H1 (cell line): ENCODE results near the gene NEURL2. TPM values are rescaled to one million over a fixed set of nuclear protein-coding genes. Genes with fewer than 3 reads are reported as not detected.

Source experiments
- CTCF ChIA-PET: fragments of 300-600 bp; sonication (Branson Sonifier 250); formaldehyde crosslinking; loops from one replicate; lab custom pipeline; 2021; ENCODE audit not compliant: partially characterized antibody; lab: Charles Lee
- POLR2A ChIA-PET: fragments of 300-600 bp; sonication (Branson Sonifier 250); formaldehyde crosslinking; loops from one replicate; lab custom pipeline; 2021; ENCODE audit warnings: inconsistent platforms; ENCODE audit not compliant: partially characterized antibody; lab: Charles Lee
- DNase-seq, 2 experiments: peaks; one replicate each; pipeline versions ENCODE4 v3.0.0 to v3.0.0-alpha.2; 2010 to 2022; ENCODE audit warnings: low spot score in 2 of 2, low read depth in 1 of 2, mixed read lengths in 1 of 2
- FAIRE-seq: peaks from 2 replicates; lab custom pipeline; 2011; peaks lifted over from hg19 to GRCh38; lab: Jason Lieb, UNC
- H2AFZ ChIP-seq: 2 replicates; pipeline ENCODE4 v1.8.1; 2012; ENCODE audit warnings: low read length, inconsistent platforms
- H2AK5ac ChIP-seq: 2 replicates; pipeline ENCODE4 v1.6.1; 2013; ENCODE audit warnings: low read depth, low read length
- H2BK120ac ChIP-seq: replicated peaks from 2 replicates; pipeline ENCODE3; 2013; ENCODE audit warnings: low read depth, low read length, inconsistent platforms
- H2BK12ac ChIP-seq: 2 replicates; pipeline ENCODE4 v1.6.1; 2013; ENCODE audit warnings: low read depth, low read length
- H2BK15ac ChIP-seq: 2 replicates; pipeline ENCODE4 v1.6.1; 2013; ENCODE audit warnings: low read length
- H2BK20ac ChIP-seq: 2 replicates; pipeline ENCODE4 v1.6.1; 2013; ENCODE audit warnings: low read length
- H2BK5ac ChIP-seq: 2 replicates; pipeline ENCODE4 v1.6.1; 2013; ENCODE audit warnings: low read depth, low read length
- H3K14ac ChIP-seq: 2 replicates; pipeline ENCODE4 v1.6.1; 2013; ENCODE audit warnings: inconsistent platforms; ENCODE audit not compliant: insufficient read length
- H3K18ac ChIP-seq: 2 replicates; pipeline ENCODE4 v1.6.1; 2013; ENCODE audit warnings: low read length; ENCODE audit errors: extremely low read depth
- H3K23ac ChIP-seq: 2 replicates; pipeline ENCODE4 v1.6.1; 2013; ENCODE audit warnings: inconsistent platforms; ENCODE audit not compliant: insufficient read length
- H3K23me2 ChIP-seq: 2 replicates; pipeline ENCODE4 v1.6.1; 2013; ENCODE audit warnings: low read depth, low read length
- H3K27ac ChIP-seq: 2 replicates; pipeline ENCODE4 v1.6.1; 2011; ENCODE audit warnings: low read depth, low read length, inconsistent platforms
- H3K27me3 ChIP-seq, 4 experiments: replicated peaks in 1 of 4; 1 replicate in 1 of 4; 2 replicates in 3 of 4; pipeline versions ENCODE4 v1.6.1 to v1.8.1; 2011 to 2013; ENCODE audit warnings: low read length in 3 of 4, mild to moderate bottlenecking in 3 of 4, inconsistent platforms in 2 of 4, mixed read lengths in 2 of 4, moderate library complexity in 1 of 4; ENCODE audit not compliant: control insufficient read depth in 3 of 4, insufficient read depth in 3 of 4; ENCODE audit errors: extremely low read depth in 1 of 4
- H3K36me3 ChIP-seq, 4 experiments: 2 replicates each; pipeline versions ENCODE4 v1.6.1 to v1.8.1; 2011 to 2013; ENCODE audit warnings: mild to moderate bottlenecking in 4 of 4, low read length in 3 of 4, moderate library complexity in 2 of 4, control low read depth in 1 of 4, inconsistent platforms in 1 of 4; ENCODE audit not compliant: insufficient read depth in 4 of 4, control insufficient read depth in 2 of 4
- H3K4ac ChIP-seq: replicated peaks from 2 replicates; pipeline ENCODE3; 2013; ENCODE audit warnings: low read length, low read depth, mixed read lengths, inconsistent platforms; ENCODE audit not compliant: insufficient read length
- H3K4me1 ChIP-seq, 4 experiments: replicated peaks in 1 of 4; 1 replicate in 1 of 4; 2 replicates in 3 of 4; pipeline versions ENCODE4 v1.6.1 to v1.8.1; 2011 to 2013; ENCODE audit warnings: low read length in 3 of 4, inconsistent platforms in 2 of 4, mixed read lengths in 1 of 4; ENCODE audit not compliant: insufficient read depth in 4 of 4, control insufficient read depth in 3 of 4
- H3K4me2 ChIP-seq, 2 experiments: 2 replicates each; pipeline versions ENCODE4 v1.6.1 to v1.8.1; 2011 to 2013; ENCODE audit warnings: low read depth in 2 of 2, low read length in 2 of 2, control low read depth in 1 of 2, inconsistent platforms in 1 of 2, mild to moderate bottlenecking in 1 of 2; ENCODE audit not compliant: insufficient read depth in 1 of 2
- H3K4me3 ChIP-seq, 4 experiments: fragments of 200-600, 300-600 bp in 1 of 4; sonication (generic), shearing (Covaris generic), sonication (Bioruptor Twin) in 1 of 4; 2 replicates each; pipeline versions ENCODE4 v1.5.1 to v1.8.1; 2011 to 2016; ENCODE audit warnings: low read length in 4 of 4, low read depth in 3 of 4, control low read depth in 2 of 4, inconsistent platforms in 2 of 4, mild to moderate bottlenecking in 2 of 4, mixed read lengths in 1 of 4, moderate library complexity in 1 of 4; ENCODE audit not compliant: insufficient read depth in 2 of 4; ENCODE audit errors: extremely low read depth in 1 of 4
- H3K56ac ChIP-seq: replicated peaks from 2 replicates; pipeline ENCODE3; 2013; ENCODE audit warnings: low read depth, mild to moderate bottlenecking, mixed read lengths, low read length, inconsistent platforms; ENCODE audit not compliant: insufficient read length
- H3K79me1 ChIP-seq: 2 replicates; pipeline ENCODE4 v1.6.1; 2013; ENCODE audit warnings: low read depth, low read length, control low read depth
- H3K79me2 ChIP-seq, 2 experiments: 2 replicates each; pipeline versions ENCODE4 v1.6.1 to v1.8.1; 2012 to 2013; ENCODE audit warnings: low read length in 2 of 2, mild to moderate bottlenecking in 2 of 2, inconsistent platforms in 1 of 2; ENCODE audit not compliant: insufficient read depth in 2 of 2, control insufficient read depth in 1 of 2
- H3K9ac ChIP-seq, 4 experiments: replicated peaks in 1 of 4; 1 replicate in 1 of 4; 2 replicates in 3 of 4; pipeline versions ENCODE4 v1.6.1 to v1.8.1; 2011 to 2013; ENCODE audit warnings: low read depth in 3 of 4, low read length in 3 of 4, control low read depth in 2 of 4, mild to moderate bottlenecking in 2 of 4, moderate library complexity in 2 of 4, inconsistent platforms in 1 of 4; ENCODE audit errors: extremely low read depth in 1 of 4
- H3K9me3 ChIP-seq, 2 experiments: 2 replicates each; pipeline versions ENCODE4 v1.6.1 to v1.8.1; 2012 to 2013; ENCODE audit warnings: mild to moderate bottlenecking in 2 of 2, moderate library complexity in 2 of 2, control low read depth in 1 of 2, inconsistent platforms in 1 of 2, low read depth in 1 of 2, low read length in 1 of 2, mixed read lengths in 1 of 2; ENCODE audit not compliant: insufficient read depth in 2 of 2
- H4K20me1 ChIP-seq, 2 experiments: replicated peaks in 1 of 2; 2 replicates each; pipeline versions ENCODE3 to v1.8.1; 2011 to 2013; ENCODE audit warnings: inconsistent platforms in 2 of 2, low read length in 2 of 2, mild to moderate bottlenecking in 1 of 2; ENCODE audit not compliant: insufficient read depth in 2 of 2, control insufficient read depth in 1 of 2
- H4K5ac ChIP-seq: 2 replicates; pipeline ENCODE4 v1.6.1; 2013; ENCODE audit warnings: low read length, low read depth, mixed read lengths, inconsistent platforms; ENCODE audit not compliant: insufficient read length
- H4K8ac ChIP-seq: 2 replicates; pipeline ENCODE4 v1.8.0; 2013; ENCODE audit warnings: mild to moderate bottlenecking, moderate library complexity, low read length, inconsistent platforms; ENCODE audit not compliant: insufficient read depth; ENCODE audit errors: extremely low read depth
- H4K91ac ChIP-seq: replicated peaks from 2 replicates; pipeline ENCODE3; 2013; ENCODE audit warnings: low read length, mixed read lengths, inconsistent platforms; ENCODE audit not compliant: insufficient read length
- ASH2L ChIP-seq: fragments of 200-600, 300-600 bp; sonication (generic); IDR thresholded peaks from one replicate; pipeline ENCODE4 v1.7.1; 2017; ENCODE audit warnings: low read length
- BCL11A ChIP-seq, 2 experiments: IDR thresholded peaks; one replicate each; pipeline ENCODE4 v1.6.1; 2011; ENCODE audit warnings: low read depth in 2 of 2, low read length in 2 of 2, mild to moderate bottlenecking in 2 of 2
- CBX8 ChIP-seq: fragments of 300-800, 300-1000 bp; sonication (generic); IDR thresholded peaks from 2 replicates; pipeline ENCODE4 v1.7.1; 2016; ENCODE audit warnings: low read depth, low read length, borderline replicate concordance
- EGR1 ChIP-seq: IDR thresholded peaks from 2 replicates; pipeline ENCODE4 v1.6.1; 2011; ENCODE audit warnings: low read depth, low read length, borderline replicate concordance
- FOSL1 ChIP-seq: IDR thresholded peaks from 2 replicates; pipeline ENCODE4 v1.6.1; 2011; ENCODE audit warnings: mild to moderate bottlenecking, low read depth, low read length, moderate library complexity; ENCODE audit not compliant: insufficient read depth
- GTF2F1 ChIP-seq: IDR thresholded peaks from 2 replicates; pipeline ENCODE4 v1.6.1; 2012; ENCODE audit warnings: low read depth, low read length, improper control_type of control experiment, borderline replicate concordance
- HDAC6 ChIP-seq: IDR thresholded peaks from one replicate; pipeline ENCODE4 v1.7.1; 2012; ENCODE audit warnings: low read depth, mild to moderate bottlenecking, inconsistent platforms, low read length, moderate library complexity
- KDM4A ChIP-seq: IDR thresholded peaks from one replicate; pipeline ENCODE4 v1.7.1; 2012; ENCODE audit warnings: low read depth, mild to moderate bottlenecking, moderate library complexity, low read length, inconsistent platforms; ENCODE audit not compliant: severe bottlenecking
- MAX ChIP-seq: IDR thresholded peaks from 2 replicates; pipeline ENCODE4 v1.6.1; 2012; ENCODE audit warnings: inconsistent platforms
- RNF2 ChIP-seq: fragments of 200-900, 300-1000 bp; sonication (generic); IDR thresholded peaks from 2 replicates; pipeline ENCODE4 v1.7.1; 2016; ENCODE audit warnings: borderline replicate concordance, low read depth, mild to moderate bottlenecking, antibody characterized with exemption, low read length; ENCODE audit not compliant: poor library complexity, severe bottlenecking; ENCODE audit errors: missing control alignments
- SIN3A ChIP-seq, 2 experiments: IDR thresholded peaks in 1 of 2; conservative IDR thresholded peaks in 1 of 2; 2 replicates each; pipeline ENCODE4 v1.6.1; 2011 to 2012; ENCODE audit warnings: low read length in 2 of 2, improper control_type of control experiment in 1 of 2, low read depth in 1 of 2, mild to moderate bottlenecking in 1 of 2
- TBP ChIP-seq: IDR thresholded peaks from 2 replicates; pipeline ENCODE4 v1.6.1; 2011; ENCODE audit warnings: low read depth, low read length, improper control_type of control experiment
- WGBS, 2 experiments: shearing (Covaris generic) in 1 of 2; methylation state at CpG; one replicate each; pipeline versions ENCODE4 v1.1.6 to v1.1.7; 2013 to 2015; ENCODE audit warnings: low lambda C conversion rate in 2 of 2, mixed read lengths in 2 of 2, inconsistent platforms in 1 of 2, low coverage in 1 of 2, missing lambda C conversion rate in 1 of 2; ENCODE audit not compliant: insufficient replicate concordance in 2 of 2, insufficient coverage in 1 of 2, insufficient read length in 1 of 2; ENCODE audit errors: extremely low coverage in 1 of 2, missing lambda C conversion rate in 1 of 2; 5-methylcytosine and 5-hydroxymethylcytosine counted together
- polyA plus RNA-seq, 7 experiments: library from polyadenylated mRNA; depleted of rRNA in 3 of 7; stranded (reverse) in 5 of 7; unstranded in 2 of 7; fragments of >200 nt in 5 of 7; fragments of 200-250 nt in 2 of 7; gene quantifications; 1 replicate in 5 of 7; 2 replicates in 1 of 7; 4 replicates in 1 of 7; pipeline versions ENCODE4 v1.2.1 to v1.2.3, GENCODE V29; 2011 to 2013; ENCODE audit warnings: missing spikeins in 2 of 7, mixed read lengths in 2 of 7
- total RNA-seq: library from RNA; stranded (reverse); fragmentation: NEBNext Ultra II Directional; extraction: Animal tissue kit (Norgen Biotek cat#: 25700); gene quantifications from 2 replicates; pipeline ENCODE4 v1.2.1, GENCODE V29; 2021

Gene NEURL2
- total and polyA plus RNA-seq, 2 of the 8 experiments (the other 6 are each of a cell fraction or from before 2014, with no cell fraction given) = 6.9 TPM

- Histone ChIP-seq H3K9me3 (no peaks in the 10 kb centered on the region), H4K20me1 (no peaks in the 10 kb centered on the region), H3K9ac (no peak overlapping the region), H4K91ac (peak overlapping the region; percentile 26), H3K14ac (no peak overlapping the region), H3K27me3 (no peaks in the 10 kb centered on the region), H3K23me2 (no peaks in the 10 kb centered on the region), H2BK5ac (peak overlapping the region; percentile 74; the same call in 1 of the 2 replicates), H3K18ac (no peak overlapping the region), H3K36me3 (peaks cover 0 to 32% (median 0%) of the 10 kb centered on the region in 4 experiments; a peak in 4 of 8 replicates), H4K5ac (no peak overlapping the region), H4K8ac (no peak overlapping the region), H3K79me1 (no peaks in the 10 kb centered on the region), H3K4ac (no peak overlapping the region), H3K4me2 (no peak overlapping the region), H2AK5ac (peak overlapping the region; percentile 80; the same call in 1 of the 2 replicates), H3K4me3 (no peak overlapping the region), H3K27ac (no peak overlapping the region), H3K56ac (no peak overlapping the region), H2BK15ac (peak overlapping the region; percentile 40; the same call in 1 of the 2 replicates), H3K23ac (no peak overlapping the region), H3K79me2 (peaks cover 0 to 13% of the 10 kb centered on the region in 2 experiments; a peak in 2 of 4 replicates), H2BK20ac (peak overlapping the region; percentile 57; the same call in 1 of the 2 replicates), H2AFZ (no peak overlapping the region), H2BK120ac (peak overlapping the region; percentile 19), H3K4me1 (peaks cover 4 to 16% (median 12%) of the 10 kb centered on the region in 4 experiments), H2BK12ac (peak overlapping the region; percentile 62)
- TF ChIP-seq RNF2 (no peak), GTF2F1 (no peak), ASH2L (no peak), TBP (no peak), KDM4A (no peak), HDAC6 (no peak), MAX (no peak), BCL11A (IDR thresholded peaks at IDR 0.05; ENCODE audit: low read depth in 2 of 2, low read length in 2 of 2) (no peak), SIN3A (conservative IDR thresholded peaks at IDR 0.05 in 1 of 2, IDR thresholded peaks at IDR 0.05 in 1 of 2; ENCODE audit: low read depth in 1 of 2, low read length in 2 of 2) (no peak), EGR1 (no peak), FOSL1 (no peak), CBX8 (no peak)
- POLR2A ChIA-PET = interaction anchor here (0.6 to 9.9 kb wide), 3 partner anchors 12 to 513 kb away, joined by 3 to 178 read pairs (median 3); partner anchors contain the start of gene SNX21
- FAIRE-seq = no peak
- WGBS, 2 experiments = 91% methylated on average over 1 of the region's 1 CpG; no CpG with 5 or more reads in 1 of the 2 experiments
- CTCF ChIA-PET = interaction anchor here (1.9 to 2.0 kb wide), 2 partner anchors 11 to 26 kb away, joined by 5 to 7 read pairs; no protein-coding TSS in a partner anchor
- no peak for DNase-seq
These were observed 40.1 kb downstream of the NEURL2 start for GRCh38 chr20:45850926-45851325.
